Naive B cell (primary cell): ENCODE results near the gene TAMALIN. TPM values are rescaled to one million over a fixed set of nuclear protein-coding genes. Genes with fewer than 3 reads are reported as not detected.

Experiments used
- ATAC-seq, 2 donors: fragments of 150-1000 bp; cut with Tn5 transposase; 2 replicates each; pipeline ENCODE4 v1.10.0; 2021; ENCODE audit warnings: low read depth in 2 of 2, mild to moderate bottlenecking in 2 of 2, moderate library complexity in 2 of 2
- DNase-seq: peaks from one replicate; pipeline ENCODE4 v3.0.0; 2022
- H3K27ac Mint-ChIP-seq, 6 donors: one replicate each; pipeline ENCODE4 v1.8.0; 2020 to 2022; ENCODE audit warnings: mild to moderate bottlenecking in 6 of 6, mixed read lengths in 6 of 6, moderate library complexity in 5 of 6, inconsistent platforms in 2 of 6
- H3K27me3 Mint-ChIP-seq, 3 donors: one replicate each; pipeline ENCODE4 v1.8.0; 2021 to 2022; ENCODE audit warnings: mixed read lengths in 3 of 3, mild to moderate bottlenecking in 1 of 3
- H3K36me3 Mint-ChIP-seq, 2 donors: one replicate each; pipeline ENCODE4 v1.8.0; 2020 to 2022; ENCODE audit warnings: mixed read lengths in 2 of 2, inconsistent platforms in 1 of 2, mild to moderate bottlenecking in 1 of 2
- H3K4me1 Mint-ChIP-seq, 3 donors: one replicate each; pipeline ENCODE4 v1.8.0; 2020 to 2022; ENCODE audit warnings: mixed read lengths in 3 of 3, inconsistent platforms in 1 of 3, mild to moderate bottlenecking in 1 of 3, moderate library complexity in 1 of 3
- H3K4me3 Mint-ChIP-seq, 8 donors: one replicate each; pipeline ENCODE4 v1.8.0; 2020 to 2022; ENCODE audit warnings: mild to moderate bottlenecking in 8 of 8, mixed read lengths in 8 of 8, moderate library complexity in 8 of 8, inconsistent platforms in 2 of 8
- H3K9me3 Mint-ChIP-seq, 7 donors: one replicate each; pipeline ENCODE4 v1.8.0; 2020 to 2022; ENCODE audit warnings: mixed read lengths in 7 of 7, mild to moderate bottlenecking in 5 of 7, inconsistent platforms in 2 of 7, moderate library complexity in 1 of 7
- polyA plus RNA-seq, 6 donors: library from polyadenylated mRNA; unstranded; fragments of 300-500 nt; fragmentation: Illumina TruSeq; gene quantifications; one replicate each; pipeline ENCODE4 v1.2.3, GENCODE V29; 2021; ENCODE audit warnings: low read depth in 6 of 6

Gene TAMALIN
- polyA plus RNA-seq, 6 donors from 2014 or later = 2.9 to 28.7 (median 16.9) TPM

DNA sequence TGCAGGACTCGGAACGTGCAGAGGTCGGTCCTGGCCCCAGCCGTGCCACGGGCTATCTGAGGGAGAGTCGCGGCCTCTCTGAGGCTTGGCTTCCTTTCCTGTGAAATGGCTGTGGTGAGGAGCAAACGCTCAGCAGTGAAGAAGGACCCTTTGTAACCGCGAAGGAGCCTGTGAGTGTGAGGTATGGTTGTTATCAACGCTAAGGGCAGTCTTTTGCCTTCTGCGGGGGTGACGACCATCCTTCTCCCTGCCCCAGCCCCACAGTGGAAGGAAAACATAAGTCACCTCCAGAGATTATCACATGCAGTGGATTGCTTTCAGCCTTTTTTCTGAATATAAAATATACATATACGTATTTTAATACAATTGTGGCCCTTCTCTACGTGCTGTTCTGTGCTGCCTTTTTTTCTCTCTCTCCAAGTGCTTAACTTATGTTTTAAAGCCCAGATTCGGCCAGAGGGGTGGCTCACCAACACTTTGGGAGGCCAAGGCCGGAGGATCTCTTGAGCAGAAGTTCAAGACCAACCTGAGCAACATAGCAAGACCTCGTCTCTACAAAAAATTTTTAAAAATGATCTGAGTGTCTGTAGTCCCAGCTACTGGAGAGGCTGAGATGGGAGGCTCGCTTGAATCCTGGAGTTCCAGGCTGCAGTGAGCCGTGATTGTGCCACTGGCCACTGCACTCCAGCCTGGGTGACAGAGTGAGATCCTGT, 17.4 kb downstream of the TAMALIN start:
- DNase-seq (no peak), ATAC-seq (no peak)
- H3K4me1 Mint-ChIP-seq = peaks cover 43 to 53% (median 52%) of the 10 kb centered on the region in 3 donors
- peak overlapping the region; percentile 74 to 91 (median 84) for H3K27ac Mint-ChIP-seq
- no peaks in the 10 kb centered on the region for H3K9me3 Mint-ChIP-seq
- H3K4me3 Mint-ChIP-seq = peak overlapping the region; percentile 79 to 91 (median 82)
- H3K27me3 Mint-ChIP-seq = no peaks in the 10 kb centered on the region
- H3K36me3 Mint-ChIP-seq = no peaks in the 10 kb centered on the region

DNA sequence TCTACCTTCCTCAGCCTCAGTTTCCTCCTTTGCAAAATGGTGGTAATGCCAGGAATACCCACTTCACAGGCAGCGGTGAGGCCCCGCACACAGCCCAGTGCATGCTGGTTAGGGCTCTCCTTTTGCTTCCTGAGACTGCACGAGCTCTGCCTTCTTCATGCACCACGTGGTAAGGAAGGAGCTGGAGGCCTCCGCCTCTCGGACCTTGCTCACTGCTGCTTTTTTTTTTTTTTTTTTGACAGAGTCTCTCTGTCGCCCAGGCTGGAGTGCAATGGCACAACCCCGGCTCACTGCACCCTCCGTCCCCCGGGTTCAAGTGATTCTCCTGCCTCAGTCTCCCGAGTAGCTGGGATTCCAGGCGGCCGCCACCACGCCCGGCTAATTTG, 18.1 kb downstream of the TAMALIN start:
- ATAC-seq (no peak), DNase-seq (no peak)
- Mint-ChIP-seq H3K27me3 (no peaks in the 10 kb centered on the region), H3K36me3 (no peaks in the 10 kb centered on the region), H3K4me1 (peaks cover 43 to 53% (median 52%) of the 10 kb centered on the region in 3 donors), H3K4me3 (peak overlapping the region; percentile 59 to 96 (median 86)), H3K9me3 (no peaks in the 10 kb centered on the region), H3K27ac (peak overlapping the region in 5 of 6 donors; percentile 91 to 98 (median 93))

DNA sequence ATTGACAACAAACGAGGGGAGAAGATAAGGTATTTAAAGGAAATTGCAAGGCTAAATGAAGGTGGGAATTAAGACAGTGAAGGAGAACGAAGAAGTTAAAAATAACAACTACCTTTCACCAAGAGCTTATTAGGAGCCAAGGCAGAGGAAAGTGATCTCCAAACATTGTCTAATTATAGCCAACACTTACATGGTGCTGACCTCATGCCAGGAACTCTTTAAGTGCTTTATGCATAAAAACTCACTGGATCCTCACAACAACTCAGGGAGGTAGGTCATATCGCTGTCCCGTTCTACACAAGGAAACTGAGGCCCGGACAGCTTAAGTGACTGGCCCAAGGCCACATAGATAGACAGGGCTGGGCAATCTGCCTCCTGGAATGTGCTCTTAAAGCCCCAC, 19.5 kb downstream of the TAMALIN start:
- Mint-ChIP-seq H3K36me3 (no peaks in the 10 kb centered on the region), H3K9me3 (no peaks in the 10 kb centered on the region), H3K27me3 (no peaks in the 10 kb centered on the region), H3K4me1 (peaks cover 29 to 40% (median 38%) of the 10 kb centered on the region in 3 donors), H3K27ac (peak overlapping the region; percentile 85 to 96 (median 92)), H3K4me3 (peak overlapping the region in 1 of 8 donors; percentile 82)
- no peak for DNase-seq
- no peak for ATAC-seq

DNA sequence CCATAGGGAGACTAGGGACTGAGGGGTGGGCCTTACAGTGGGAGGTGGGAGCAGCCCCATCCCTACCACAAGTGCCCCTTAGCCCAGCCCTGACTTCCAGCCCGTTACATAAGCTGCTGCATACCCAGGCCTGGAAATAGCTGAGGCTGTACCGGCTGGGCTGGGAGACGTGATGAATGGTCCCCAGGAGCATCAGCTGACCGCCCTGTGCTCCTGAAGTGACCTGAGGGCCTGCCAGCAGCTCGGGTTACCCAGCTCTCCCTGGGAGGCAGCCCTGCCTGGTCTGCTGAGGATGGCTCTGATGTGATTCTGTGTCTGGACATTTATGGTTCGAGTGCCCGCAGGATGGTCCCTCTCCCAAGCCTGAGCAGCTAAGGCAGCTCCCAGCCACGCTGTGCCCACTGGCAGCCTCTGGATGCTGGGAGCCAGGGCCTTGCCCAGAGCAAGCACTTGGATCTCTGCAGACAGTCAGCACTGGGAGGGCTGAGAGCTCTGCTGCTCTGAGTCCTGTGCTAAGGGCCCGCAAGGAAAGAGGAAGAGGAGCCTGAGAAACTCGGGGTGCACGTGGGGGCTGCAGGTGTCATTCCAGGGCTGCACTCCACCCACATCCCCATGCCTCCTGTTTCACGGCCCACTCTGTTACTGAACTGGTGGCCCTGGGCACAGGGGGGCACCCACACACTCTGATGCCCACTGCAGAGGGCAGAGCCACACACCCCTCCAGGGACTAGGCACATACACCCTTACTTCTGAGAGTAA, 20.5 kb downstream of the TAMALIN start:
- Mint-ChIP-seq H3K27me3 (no peaks in the 10 kb centered on the region), H3K27ac (peak overlapping the region; percentile 24 to 96 (median 80)), H3K4me1 (peaks cover 31 to 37% (median 35%) of the 10 kb centered on the region in 3 donors), H3K9me3 (no peaks in the 10 kb centered on the region), H3K36me3 (no peaks in the 10 kb centered on the region), H3K4me3 (peak overlapping the region in 2 of 8 donors; percentile 29 to 50)
- ATAC-seq (peak in 1 of 2 donors; percentile 14), DNase-seq (no peak)

DNA sequence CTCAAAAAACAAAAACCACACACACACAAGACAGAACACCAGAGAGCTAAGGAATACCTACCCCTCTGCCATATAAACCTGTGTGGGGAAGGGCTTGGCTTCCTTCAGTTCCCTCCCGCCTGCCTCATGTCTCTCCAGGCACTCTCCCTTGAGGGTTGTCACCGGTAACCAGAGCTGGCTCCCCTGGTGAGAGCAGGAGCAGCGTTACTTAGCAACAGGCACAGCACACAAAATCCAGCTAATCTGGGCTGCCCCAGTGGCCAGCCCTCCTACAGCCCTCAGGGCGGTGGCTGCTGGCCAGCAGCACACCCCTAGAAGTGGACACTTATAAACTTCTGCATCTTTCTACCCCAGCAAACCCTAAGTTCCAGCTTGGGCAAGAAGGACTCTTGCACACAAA, 22.9 kb downstream of the TAMALIN start:
- Mint-ChIP-seq H3K36me3 (no peaks in the 10 kb centered on the region), H3K27me3 (no peaks in the 10 kb centered on the region), H3K4me1 (peaks cover 34 to 44% (median 34%) of the 10 kb centered on the region in 3 donors), H3K9me3 (no peaks in the 10 kb centered on the region), H3K4me3 (peak overlapping the region in 1 of 8 donors; percentile 41), H3K27ac (peak overlapping the region in 4 of 6 donors; percentile 26 to 83 (median 63))
- DNase-seq = no peak
- no peak for ATAC-seq

DNA sequence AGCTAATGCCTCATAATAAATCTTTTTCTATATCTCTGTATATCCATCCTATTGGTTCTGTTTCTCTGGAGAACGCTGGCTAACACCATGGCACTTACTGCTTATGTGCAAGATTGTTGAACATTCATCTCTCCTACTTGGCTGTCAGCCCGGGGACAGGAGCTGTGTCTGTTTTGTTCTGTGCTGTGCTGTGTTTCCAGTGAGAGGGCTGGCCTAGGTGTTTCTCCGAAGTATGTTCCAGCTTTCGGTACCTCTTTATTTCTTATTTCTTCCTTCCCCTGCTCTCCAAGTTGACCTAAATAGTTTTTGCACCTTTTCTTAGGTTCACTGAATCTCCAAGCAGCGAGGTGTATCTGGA, 25.7 kb downstream of the TAMALIN start:
- Mint-ChIP-seq H3K4me3 (peak overlapping the region; percentile 74 to 90 (median 84)), H3K27ac (peak overlapping the region; percentile 93 to 100 (median 98)), H3K36me3 (no peaks in the 10 kb centered on the region), H3K4me1 (peaks cover 19 to 45% (median 35%) of the 10 kb centered on the region in 3 donors), H3K9me3 (no peaks in the 10 kb centered on the region), H3K27me3 (no peaks in the 10 kb centered on the region)
- DNase-seq = peak; percentile 31
- ATAC-seq = peak; percentile 16 to 22

DNA sequence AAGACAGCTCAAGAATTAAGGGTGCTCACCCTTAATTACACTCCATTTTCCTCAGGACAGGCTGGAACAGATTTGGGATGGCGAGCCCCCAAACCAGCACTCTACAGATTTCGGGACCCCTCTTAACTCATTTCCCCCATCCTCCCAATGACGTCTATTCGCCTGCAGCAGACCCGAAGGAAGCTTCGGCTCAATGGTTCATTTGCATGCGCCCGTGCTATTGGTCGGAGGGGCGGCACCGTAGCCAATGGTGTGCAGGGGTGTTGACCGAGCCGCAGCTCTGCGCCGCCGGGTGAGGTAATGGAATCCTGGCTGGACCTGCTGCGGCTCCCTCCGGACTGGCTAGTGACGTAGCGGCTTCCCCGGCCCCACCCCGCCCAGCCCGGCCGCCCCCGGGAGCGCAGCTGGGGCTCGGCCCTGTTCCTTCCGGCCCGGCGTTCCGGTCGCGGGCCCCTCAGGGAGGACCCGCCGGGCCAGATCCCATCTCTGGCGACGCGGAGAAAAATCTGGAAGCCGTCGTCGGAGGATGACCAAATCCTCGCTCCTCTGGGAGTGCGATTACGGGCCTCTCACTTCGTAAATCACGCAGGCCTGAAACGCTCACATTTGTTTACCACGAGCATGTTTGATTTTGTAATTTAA, 26.2 kb downstream of the TAMALIN start:
- peak; percentile 95 for DNase-seq
- peak overlapping the region; percentile 93 to 100 (median 98) for H3K27ac Mint-ChIP-seq
- peak overlapping the region; percentile 75 to 90 (median 87) for H3K4me3 Mint-ChIP-seq
- H3K27me3 Mint-ChIP-seq = no peaks in the 10 kb centered on the region
- H3K36me3 Mint-ChIP-seq = no peaks in the 10 kb centered on the region
- ATAC-seq = peak; percentile 77 to 79
- H3K4me1 Mint-ChIP-seq = peaks cover 21 to 44% (median 35%) of the 10 kb centered on the region in 3 donors
- no peaks in the 10 kb centered on the region for H3K9me3 Mint-ChIP-seq

DNA sequence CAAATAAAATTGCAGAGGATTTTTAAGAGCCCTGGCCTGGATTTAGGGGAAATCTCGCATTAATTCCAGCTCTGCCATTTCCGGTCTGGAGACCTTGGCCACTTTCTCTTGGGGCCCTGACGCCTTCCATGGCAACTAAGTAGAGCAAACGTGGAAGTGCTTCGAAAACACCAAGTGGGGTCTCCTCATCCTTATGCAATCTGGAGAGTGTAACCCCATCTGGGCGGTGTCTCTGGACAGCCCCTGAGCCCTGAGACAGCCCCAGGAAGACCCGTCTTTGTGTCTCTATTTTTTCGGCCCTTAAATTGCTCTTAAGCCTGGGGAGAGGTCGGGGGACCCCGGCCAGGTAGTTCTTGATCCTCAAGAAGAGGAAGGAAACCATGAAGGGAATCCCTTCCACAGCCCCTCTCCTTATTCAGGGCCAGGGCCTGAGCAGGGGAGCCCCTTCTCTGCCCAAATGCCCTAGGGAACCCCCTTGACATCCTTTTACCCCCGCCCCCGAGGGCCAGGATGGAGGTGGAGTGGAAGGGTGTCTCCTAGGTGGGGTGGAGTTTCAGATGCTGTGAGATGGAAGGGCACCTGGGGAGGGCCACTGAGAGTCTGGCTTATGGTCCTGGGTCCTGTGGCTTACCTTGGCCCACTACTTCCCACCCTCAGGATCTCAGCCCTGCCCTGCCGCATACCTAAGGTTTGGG, 26.8 kb downstream of the TAMALIN start:
- Mint-ChIP-seq H3K4me1 (peaks cover 21 to 49% (median 40%) of the 10 kb centered on the region in 3 donors), H3K27me3 (no peaks in the 10 kb centered on the region), H3K36me3 (no peaks in the 10 kb centered on the region), H3K27ac (peak overlapping the region; percentile 93 to 100 (median 98)), H3K9me3 (no peaks in the 10 kb centered on the region), H3K4me3 (peak overlapping the region; percentile 75 to 90 (median 87))
- DNase-seq = peak; percentile 44
- ATAC-seq = no peak

DNA sequence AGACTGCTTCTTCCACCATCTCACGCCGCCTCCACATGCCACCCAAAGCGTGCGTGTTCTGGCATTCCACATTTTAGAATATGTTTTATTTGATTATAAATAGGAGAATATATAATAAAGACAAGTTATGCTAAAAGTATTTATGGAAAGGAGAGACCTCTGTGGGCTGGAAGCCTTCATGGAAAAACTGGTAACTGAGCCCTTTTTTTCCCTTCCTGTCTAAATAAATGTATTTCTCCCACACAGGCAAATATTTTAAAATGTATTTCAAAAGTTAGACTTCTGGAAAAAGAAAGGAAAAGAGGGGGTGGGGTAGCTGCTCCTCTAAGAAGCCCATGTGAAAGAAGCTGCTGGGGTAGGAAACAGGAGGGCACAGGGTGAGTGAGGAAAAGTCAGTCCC, 28.4 kb downstream of the TAMALIN start:
- H3K36me3 Mint-ChIP-seq = no peaks in the 10 kb centered on the region
- DNase-seq (no peak), ATAC-seq (no peak)
- no peaks in the 10 kb centered on the region for H3K27me3 Mint-ChIP-seq
- peak overlapping the region in 6 of 8 donors; percentile 32 to 75 (median 60) for H3K4me3 Mint-ChIP-seq
- H3K27ac Mint-ChIP-seq = peak overlapping the region in 5 of 6 donors; percentile 93 to 100 (median 99)
- H3K4me1 Mint-ChIP-seq = peaks cover 30 to 55% (median 43%) of the 10 kb centered on the region in 3 donors
- no peaks in the 10 kb centered on the region for H3K9me3 Mint-ChIP-seq

DNA sequence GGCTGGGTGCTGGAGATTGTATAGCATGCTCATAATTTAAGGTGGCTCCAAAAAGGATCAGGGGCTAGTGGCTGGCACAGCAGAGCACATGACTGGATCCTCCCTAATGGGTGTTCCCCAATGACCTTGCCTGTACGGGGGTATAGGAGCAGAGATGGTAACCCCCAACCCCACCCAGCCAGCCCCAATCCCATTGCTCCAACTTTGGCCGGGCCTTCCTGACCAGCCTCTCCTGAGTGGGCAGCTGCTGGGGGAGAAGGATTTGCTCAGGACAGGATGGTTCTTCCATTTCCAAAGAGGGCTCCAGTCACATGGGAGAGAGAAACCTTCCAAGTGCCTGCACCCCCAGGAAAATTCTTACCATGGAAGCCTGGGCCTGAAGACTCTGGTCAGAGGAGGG, 29.2 kb downstream of the TAMALIN start:
- ATAC-seq (no peak), DNase-seq (no peak)
- peak overlapping the region; percentile 66 to 87 (median 78) for H3K4me3 Mint-ChIP-seq
- peak overlapping the region; percentile 93 to 98 (median 96) for H3K27ac Mint-ChIP-seq
- H3K4me1 Mint-ChIP-seq = peaks cover 36 to 58% (median 50%) of the 10 kb centered on the region in 3 donors
- no peaks in the 10 kb centered on the region for H3K36me3 Mint-ChIP-seq
- no peaks in the 10 kb centered on the region for H3K27me3 Mint-ChIP-seq
- H3K9me3 Mint-ChIP-seq = no peaks in the 10 kb centered on the region

DNA sequence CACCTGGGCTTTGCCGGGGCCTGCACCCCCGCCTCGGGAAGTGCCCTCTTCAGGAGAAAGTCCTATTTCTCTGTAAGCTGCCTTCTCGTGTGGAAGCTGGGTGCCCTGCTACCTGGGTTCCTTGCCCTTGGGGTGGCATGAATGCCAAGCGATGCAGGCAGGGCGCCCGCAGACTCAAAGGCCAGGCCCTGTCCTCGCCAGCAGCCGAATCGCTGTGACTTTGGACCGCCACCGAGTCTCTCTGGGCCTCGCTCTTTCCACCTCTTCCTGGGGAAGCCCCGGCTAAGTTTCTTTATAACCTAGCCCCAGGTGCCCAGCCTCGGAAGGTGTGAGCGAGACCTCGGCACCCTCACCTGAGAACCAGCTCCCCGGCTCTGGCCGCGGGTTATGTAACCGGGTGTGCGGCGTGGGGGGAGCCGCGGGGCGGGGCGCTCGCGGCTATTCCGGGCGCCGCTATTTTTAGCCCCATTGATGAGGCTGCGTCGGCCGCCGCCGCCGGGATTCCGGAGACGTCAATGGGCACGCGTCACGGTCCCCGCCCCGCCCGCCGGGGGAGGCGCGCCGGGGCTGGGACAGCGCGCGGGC, 29.9 kb downstream of the TAMALIN start:
- no peaks in the 10 kb centered on the region for H3K27me3 Mint-ChIP-seq
- H3K4me1 Mint-ChIP-seq = peaks cover 39 to 64% (median 54%) of the 10 kb centered on the region in 3 donors
- peak overlapping the region; percentile 66 to 87 (median 78) for H3K4me3 Mint-ChIP-seq
- peak; percentile 95 for DNase-seq
- no peaks in the 10 kb centered on the region for H3K36me3 Mint-ChIP-seq
- peak; percentile 55 to 63 for ATAC-seq
- no peaks in the 10 kb centered on the region for H3K9me3 Mint-ChIP-seq
- H3K27ac Mint-ChIP-seq = peak overlapping the region; percentile 93 to 97 (median 94)

DNA sequence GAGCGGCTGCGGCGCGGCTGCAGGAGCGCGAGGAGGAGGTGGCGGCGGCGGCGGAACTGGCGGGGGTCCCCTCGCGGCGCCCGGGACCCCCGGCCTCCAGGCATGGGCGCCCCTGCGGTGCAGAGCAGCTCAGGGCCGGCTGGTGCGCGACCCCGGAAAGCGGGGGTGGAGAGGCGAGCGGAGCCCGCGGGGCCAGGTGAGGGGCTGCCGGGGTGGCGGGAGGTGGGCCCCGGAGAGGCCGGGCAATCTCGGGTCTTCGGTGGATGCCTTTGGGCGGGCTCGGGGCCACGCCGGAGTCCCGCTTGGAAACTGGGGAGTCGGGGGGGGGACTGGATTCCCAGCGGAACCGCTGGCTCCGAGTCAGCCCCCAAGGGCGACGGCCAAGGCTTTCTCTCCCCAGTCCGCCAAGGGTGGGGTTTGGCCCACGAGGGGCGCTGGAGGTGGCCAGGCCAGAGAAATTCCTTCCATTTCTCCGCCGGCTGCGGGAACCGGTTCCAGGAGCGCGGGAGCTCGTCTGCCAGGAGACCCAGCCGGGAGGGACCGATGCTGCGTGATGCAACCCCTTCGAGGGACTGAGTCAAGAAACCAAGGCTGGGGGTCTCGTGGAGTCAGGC, 30.6 kb downstream of the TAMALIN start:
- H3K36me3 Mint-ChIP-seq = no peaks in the 10 kb centered on the region
- H3K4me1 Mint-ChIP-seq = peaks cover 43 to 66% (median 58%) of the 10 kb centered on the region in 3 donors
- H3K4me3 Mint-ChIP-seq = peak overlapping the region; percentile 69 to 90 (median 85)
- no peaks in the 10 kb centered on the region for H3K9me3 Mint-ChIP-seq
- no peak for DNase-seq
- peak overlapping the region; percentile 71 to 95 (median 86) for H3K27ac Mint-ChIP-seq
- H3K27me3 Mint-ChIP-seq = no peaks in the 10 kb centered on the region
- ATAC-seq = peak; percentile 3 to 9
